ENCODE measurements around the gene GRM4.

The GRM4 gene

GRCh38 chr6:33977606-33978411 is 168.1 kb downstream of the GRM4 start:
- DNase-seq (ENCODE audit: low read depth) = no peak

- no peak for DNase-seq (ENCODE audit: low read depth)
Observed at GRCh38 chr6:33976437-33977360, 169.2 kb downstream of the GRM4 start.

GRCh38 chr6:33975661-33976436 is 170.0 kb downstream of the GRM4 start:
- DNase-seq (ENCODE audit: low read depth) = no peak

GRCh38 chr6:33974471-33974870 is 171.4 kb downstream of the GRM4 start:
- no peak for DNase-seq (ENCODE audit: low read depth)

- no peak for DNase-seq (ENCODE audit: low read depth)
Observed at GRCh38 chr6:33974030-33974429, 171.9 kb downstream of the GRM4 start.

GRCh38 chr6:33971580-33971979 is 174.3 kb downstream of the GRM4 start:
- DNase-seq (ENCODE audit: low read depth) = no peak

Measured in activated T-cell treated with anti-CD3 and anti-CD28 coated beads for 1 hour (primary cell).